Heart left ventricle (tissue), 13 donors: ENCODE data around the gene ENTPD7.

Experiments
- CTCF ChIP-seq, 12 donors: fragments of 200-600 bp; sonication (generic) in 4 of 12; IDR thresholded peaks; one replicate each; pipeline versions ENCODE4 v1.5.0 to v1.8.0; 2018 to 2022; ENCODE audit warnings: antibody characterized with exemption in 12 of 12, mild to moderate bottlenecking in 5 of 12
- POLR2A ChIP-seq, 2 donors: fragments of 450-650 bp; IDR thresholded peaks; one replicate each; pipeline ENCODE4 v1.6.1; 2017; ENCODE audit warnings: antibody characterized with exemption in 2 of 2, mild to moderate bottlenecking in 2 of 2, moderate library complexity in 2 of 2
- donor health status: ischemic (EF 13 %, LVEDD 7.1; RV severe dilation, severe dysfunction).
- donor health status: DM: no; HTN: yes; CAD: no.
- donor health status: DM: no; HTN: no; CAD: no.
- donor health status: ischemic (EF 25% LVEDD 6.9; RV normal size, moderate dysfunction).
- donor health status: ischemic (EF 25% LVEDD 5.7; RV mildly dilated, moderate dysfunction).
- donor health status: ischemic (EF 35%, LVEDD 5.7; RV mildly dilated, moderate dysfunction).
- donor health status: nonischemic (EF 11% LVEDD 7.7; RV severe dilation, severe dysfunction).
- donor health status: DM: yes; HTN: yes; CAD: no.
- donor health status: PGD.
- donor health status: ischemic (EF 29% LVEDD 5.4; RV normal size, mild dysfunction).
- donor health status: nonischemic (EF 23%, LVEDD 6.1; RV moderate dilation, normal function).

DNA sequence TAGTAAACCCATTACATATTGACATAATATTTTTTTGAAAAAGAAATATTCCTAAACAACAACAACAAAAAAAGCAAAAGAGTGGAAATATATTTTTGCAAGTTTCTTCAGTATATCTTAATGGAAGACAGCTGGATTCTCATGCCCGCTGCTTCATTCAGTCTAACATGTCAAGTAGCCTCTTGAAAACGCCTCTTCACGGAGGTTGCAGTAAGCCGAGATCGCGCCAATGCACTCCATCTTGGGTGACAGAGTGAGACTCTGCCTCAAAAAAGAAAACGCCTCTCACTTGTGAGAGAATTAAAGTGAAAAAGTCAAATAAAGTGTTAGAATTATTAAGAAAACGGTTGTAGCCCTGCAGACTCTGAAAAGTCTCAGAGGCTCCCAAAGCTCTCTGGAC is 74.1 kb downstream of the ENTPD7 start:
- TF ChIP-seq CTCF (IDR thresholded peaks at IDR 0.05) (no peak), POLR2A (IDR thresholded peaks at IDR 0.05) (no peak)
